ENCODE results near the gene HACD4.

HACD4 gene

GRCh38 chr9:21031091-21031807 lies at the start of gene HACD4:
Gene HACD4, minus strand, starts transcription at chr9:21031640. Its CDS starts 50 bp downstream, at chr9:21031590.
- DNase-seq = peak; percentile 51

- DNase-seq = no peak
Measured at GRCh38 chr9:21080793-21081192, 49.4 kb upstream of the HACD4 start.

- no peak for DNase-seq
Measured at GRCh38 chr9:21078702-21079101, 47.3 kb upstream of the HACD4 start.

- DNase-seq = no peak
Measured at GRCh38 chr9:21077781-21078180, 46.3 kb upstream of the HACD4 start, which contains the start of gene IFNB1. Gene IFNB1, minus strand, starts transcription at chr9:21077942. Its CDS starts 73 bp downstream, at chr9:21077869.

- no peak for DNase-seq
Measured at GRCh38 chr9:21075484-21075883, 44.0 kb upstream of the HACD4 start.

- no peak for DNase-seq
Measured at GRCh38 chr9:21070906-21071305, 39.5 kb upstream of the HACD4 start.

GRCh38 chr9:21070171-21070571 lies 38.7 kb upstream of the HACD4 start:
- no peak for DNase-seq

GRCh38 chr9:21060919-21061561 lies 29.6 kb upstream of the HACD4 start:
- DNase-seq = no peak

GRCh38 chr9:21056931-21057330 lies 25.5 kb upstream of the HACD4 start:
- DNase-seq = no peak

- DNase-seq = no peak
Measured at GRCh38 chr9:21053851-21054250, 22.4 kb upstream of the HACD4 start.

- DNase-seq = no peak
Measured at GRCh38 chr9:21047281-21047691, 15.8 kb upstream of the HACD4 start.

GRCh38 chr9:21043841-21044240 lies 12.4 kb upstream of the HACD4 start:
- DNase-seq = no peak

- DNase-seq = no peak
Measured at GRCh38 chr9:21042466-21042865, 11.0 kb upstream of the HACD4 start.

GRCh38 chr9:21039302-21039701 lies 7.9 kb upstream of the HACD4 start:
- no peak for DNase-seq

- no peak for DNase-seq
Measured at GRCh38 chr9:21037278-21037677, 5.8 kb upstream of the HACD4 start.

GRCh38 chr9:21031808-21032183 lies 356 bp upstream of the HACD4 start:
- DNase-seq = no peak

GRCh38 chr9:21030389-21031035 lies 928 bp downstream of the HACD4 start:
- DNase-seq = no peak

GRCh38 chr9:21029661-21030060 lies 1.8 kb downstream of the HACD4 start:
- no peak for DNase-seq

- DNase-seq = no peak
Measured at GRCh38 chr9:21028466-21028865, 3.0 kb downstream of the HACD4 start.

GRCh38 chr9:21027295-21027694 lies 4.1 kb downstream of the HACD4 start:
- DNase-seq = no peak

- DNase-seq = no peak
Measured at GRCh38 chr9:21023861-21024260, 7.6 kb downstream of the HACD4 start.

- DNase-seq = no peak
Measured at GRCh38 chr9:21018177-21018576, 13.3 kb downstream of the HACD4 start.

GRCh38 chr9:21016701-21017491 lies 14.5 kb downstream of the HACD4 start:
- DNase-seq = no peak
